ENCODE measurements around the gene PLCL1.

Gene PLCL1

GRCh38 chr2:198000417-198000816, 196.0 kb downstream of the PLCL1 start:
- TF ChIP-seq CTCF (IDR thresholded peaks at IDR 0.05; ENCODE audit: borderline replicate concordance, insufficient read depth, low read depth, low read length) = no peak
- no peak overlapping the region for H3K4me3 ChIP-seq (ENCODE audit: low read depth, low read length)

- no peak for TF ChIP-seq CTCF (IDR thresholded peaks at IDR 0.05; ENCODE audit: borderline replicate concordance, insufficient read depth, low read depth, low read length)
- H3K4me3 ChIP-seq (ENCODE audit: low read depth, low read length) = no peak overlapping the region
These were observed 199.8 kb downstream of the PLCL1 start for GRCh38 chr2:198004173-198004572.

- H3K4me3 ChIP-seq (ENCODE audit: low read depth, low read length) = no peak overlapping the region
- TF ChIP-seq CTCF (IDR thresholded peaks at IDR 0.05; ENCODE audit: borderline replicate concordance, insufficient read depth, low read depth, low read length) = no peak
These were observed 200.8 kb downstream of the PLCL1 start for GRCh38 chr2:198004921-198005829.

- H3K4me3 ChIP-seq (ENCODE audit: low read depth, low read length) = no peak overlapping the region
- no peak for TF ChIP-seq CTCF (IDR thresholded peaks at IDR 0.05; ENCODE audit: borderline replicate concordance, insufficient read depth, low read depth, low read length)
These were observed 202.3 kb downstream of the PLCL1 start for GRCh38 chr2:198006733-198007132.

- no peak overlapping the region for H3K4me3 ChIP-seq (ENCODE audit: low read depth, low read length)
- TF ChIP-seq CTCF (IDR thresholded peaks at IDR 0.05; ENCODE audit: borderline replicate concordance, insufficient read depth, low read depth, low read length) = no peak
These were observed 203.8 kb downstream of the PLCL1 start for GRCh38 chr2:198008230-198008629.

- TF ChIP-seq CTCF (IDR thresholded peaks at IDR 0.05; ENCODE audit: borderline replicate concordance, insufficient read depth, low read depth, low read length) = no peak
- H3K4me3 ChIP-seq (ENCODE audit: low read depth, low read length) = no peak overlapping the region
These were observed 207.6 kb downstream of the PLCL1 start for GRCh38 chr2:198012025-198012424.

GRCh38 chr2:198016243-198016642, 211.8 kb downstream of the PLCL1 start:
- H3K4me3 ChIP-seq (ENCODE audit: low read depth, low read length) = no peak overlapping the region
- TF ChIP-seq CTCF (IDR thresholded peaks at IDR 0.05; ENCODE audit: borderline replicate concordance, insufficient read depth, low read depth, low read length) = no peak
